Lung (tissue), 12 donors: Measurements from ENCODE around the gene FBXO7. TPM values are rescaled to one million over a fixed set of nuclear protein-coding genes. Genes with fewer than 3 reads are reported as not detected.

Source experiments
- ATAC-seq: fragments of 200-7000 bp; cut with Tn5 transposase; one replicate; pipeline ENCODE4 v1.9.1; 2020; ENCODE audit warnings: moderate number of reproducible peaks; ENCODE audit not compliant: insufficient read depth, low FRiP score
- DNase-seq, 3 donors: peaks; one replicate each; pipeline ENCODE4 v3.0.0-alpha.2; 2013 to 2017
- H3K27ac ChIP-seq, 2 donors: one replicate each; pipeline ENCODE4 v1.5.1; 2013; ENCODE audit warnings: mild to moderate bottlenecking in 2 of 2, moderate library complexity in 2 of 2, control low read depth in 1 of 2, inconsistent platforms in 1 of 2, low read depth in 1 of 2, low read length in 1 of 2
- H3K27me3 ChIP-seq, 3 donors: one replicate each; pipeline ENCODE4 v1.5.1; 2013; ENCODE audit warnings: low read length in 2 of 3; ENCODE audit not compliant: control insufficient read depth in 3 of 3, insufficient read depth in 3 of 3
- H3K36me3 ChIP-seq, 4 donors: one replicate each; pipeline ENCODE4 v1.5.1; 2013; ENCODE audit warnings: low read length in 4 of 4, mild to moderate bottlenecking in 1 of 4, moderate library complexity in 1 of 4; ENCODE audit not compliant: control insufficient read depth in 4 of 4, insufficient read depth in 4 of 4
- H3K4me1 ChIP-seq, 5 donors: one replicate each; pipeline ENCODE4 v1.5.1; 2013; ENCODE audit warnings: low read length in 5 of 5, mild to moderate bottlenecking in 2 of 5, moderate library complexity in 1 of 5; ENCODE audit not compliant: control insufficient read depth in 5 of 5, insufficient read depth in 5 of 5
- H3K4me3 ChIP-seq: one replicate; pipeline ENCODE4 v1.5.1; 2013; ENCODE audit warnings: mild to moderate bottlenecking, control low read depth, moderate library complexity
- H3K9ac ChIP-seq, 2 donors: one replicate each; pipeline ENCODE4 v1.5.1; 2013; ENCODE audit warnings: low read length in 2 of 2, control low read depth in 1 of 2; ENCODE audit not compliant: insufficient read depth in 1 of 2
- H3K9me3 ChIP-seq, 4 donors: one replicate each; pipeline ENCODE4 v1.5.1; 2013; ENCODE audit warnings: low read length in 3 of 4, mild to moderate bottlenecking in 1 of 4, moderate library complexity in 1 of 4; ENCODE audit not compliant: control insufficient read depth in 4 of 4, insufficient read depth in 3 of 4
- WGBS, 2 donors: extraction: QIAGEN DNeasy Blood & Tissue Kit; methylation state at CpG; one replicate each; pipeline ENCODE4 v1.1.7; 2013; 5-methylcytosine and 5-hydroxymethylcytosine counted together
- polyA plus RNA-seq, 2 donors: library from polyadenylated mRNA; stranded (reverse); fragments of 200-250 nt; gene quantifications; one replicate each; pipeline ENCODE4 v1.2.1, GENCODE V29; 2013
- total RNA-seq, 2 donors: library from RNA; depleted of rRNA in 1 of 2; stranded (reverse); fragments of >200 nt in 1 of 2; gene quantifications; one replicate each; pipeline ENCODE4 v1.2.1, GENCODE V29; 2014 to 2021
- TF ChIP-seq, protein P1 (sequence below): IDR thresholded peaks from 2 replicates; pipeline ENCODE4 v1.5.1; 2012; ENCODE audit warnings: mild to moderate bottlenecking; ENCODE audit errors: control extremely low read depth, extremely low read depth
- donor health status: control.
- donor health status: control.
- donor health status: Bipolar disorder and iron deficiency.
- donor health status: healthy.
- donor health status: DM: yes; HTN: yes; CAD: no.

The FBXO7 gene
- total and polyA plus RNA-seq, 4 donors, result 48.8 to 117 (median 72.1) TPM

GRCh38 chr22:32473388-32473952, 1.1 kb upstream of the FBXO7 start:
- Histone ChIP-seq H3K9me3 (no peaks in the 10 kb centered on the region), H3K36me3 (no peaks in the 10 kb centered on the region), H3K27me3 (peaks cover 0 to 3% (median 0%) of the 10 kb centered on the region in 3 donors), H3K4me1 (peaks cover 5 to 27% (median 12%) of the 10 kb centered on the region in 5 donors), H3K4me3 (no peak overlapping the region), H3K27ac (peak overlapping the region; percentile 1 to 100), H3K9ac (no peak overlapping the region)
- ATAC-seq, result no peak
- WGBS, 2 donors, result 33 to 52% methylated on average over 6 of the region's 6 CpGs
- TF ChIP-seq, protein P1, sequence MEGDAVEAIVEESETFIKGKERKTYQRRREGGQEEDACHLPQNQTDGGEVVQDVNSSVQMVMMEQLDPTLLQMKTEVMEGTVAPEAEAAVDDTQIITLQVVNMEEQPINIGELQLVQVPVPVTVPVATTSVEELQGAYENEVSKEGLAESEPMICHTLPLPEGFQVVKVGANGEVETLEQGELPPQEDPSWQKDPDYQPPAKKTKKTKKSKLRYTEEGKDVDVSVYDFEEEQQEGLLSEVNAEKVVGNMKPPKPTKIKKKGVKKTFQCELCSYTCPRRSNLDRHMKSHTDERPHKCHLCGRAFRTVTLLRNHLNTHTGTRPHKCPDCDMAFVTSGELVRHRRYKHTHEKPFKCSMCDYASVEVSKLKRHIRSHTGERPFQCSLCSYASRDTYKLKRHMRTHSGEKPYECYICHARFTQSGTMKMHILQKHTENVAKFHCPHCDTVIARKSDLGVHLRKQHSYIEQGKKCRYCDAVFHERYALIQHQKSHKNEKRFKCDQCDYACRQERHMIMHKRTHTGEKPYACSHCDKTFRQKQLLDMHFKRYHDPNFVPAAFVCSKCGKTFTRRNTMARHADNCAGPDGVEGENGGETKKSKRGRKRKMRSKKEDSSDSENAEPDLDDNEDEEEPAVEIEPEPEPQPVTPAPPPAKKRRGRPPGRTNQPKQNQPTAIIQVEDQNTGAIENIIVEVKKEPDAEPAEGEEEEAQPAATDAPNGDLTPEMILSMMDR, result peak; percentile 51
- peak; percentile 45 to 82 (median 76) for DNase-seq

- H3K36me3 ChIP-seq, result peaks cover 0 to 10% (median 4%) of the 10 kb centered on the region in 4 donors
- peak overlapping the region; percentile 98 for H3K4me3 ChIP-seq
- no peaks in the 10 kb centered on the region for H3K27me3 ChIP-seq
- ATAC-seq (peak; percentile 24), DNase-seq (peak; percentile 35 to 75 (median 68))
- peak overlapping the region; percentile 65 to 92 for H3K9ac ChIP-seq
- H3K27ac ChIP-seq, result peak overlapping the region; percentile 100
- TF ChIP-seq, protein P1, result no peak
- H3K4me1 ChIP-seq, result peaks cover 5 to 27% (median 12%) of the 10 kb centered on the region in 5 donors
- no peaks in the 10 kb centered on the region for H3K9me3 ChIP-seq
- WGBS, 2 donors, result 0 to 1% methylated on average over 17 of the region's 17 CpGs
These were observed 928 bp downstream of the FBXO7 start for GRCh38 chr22:32475468-32476010.

DNA sequence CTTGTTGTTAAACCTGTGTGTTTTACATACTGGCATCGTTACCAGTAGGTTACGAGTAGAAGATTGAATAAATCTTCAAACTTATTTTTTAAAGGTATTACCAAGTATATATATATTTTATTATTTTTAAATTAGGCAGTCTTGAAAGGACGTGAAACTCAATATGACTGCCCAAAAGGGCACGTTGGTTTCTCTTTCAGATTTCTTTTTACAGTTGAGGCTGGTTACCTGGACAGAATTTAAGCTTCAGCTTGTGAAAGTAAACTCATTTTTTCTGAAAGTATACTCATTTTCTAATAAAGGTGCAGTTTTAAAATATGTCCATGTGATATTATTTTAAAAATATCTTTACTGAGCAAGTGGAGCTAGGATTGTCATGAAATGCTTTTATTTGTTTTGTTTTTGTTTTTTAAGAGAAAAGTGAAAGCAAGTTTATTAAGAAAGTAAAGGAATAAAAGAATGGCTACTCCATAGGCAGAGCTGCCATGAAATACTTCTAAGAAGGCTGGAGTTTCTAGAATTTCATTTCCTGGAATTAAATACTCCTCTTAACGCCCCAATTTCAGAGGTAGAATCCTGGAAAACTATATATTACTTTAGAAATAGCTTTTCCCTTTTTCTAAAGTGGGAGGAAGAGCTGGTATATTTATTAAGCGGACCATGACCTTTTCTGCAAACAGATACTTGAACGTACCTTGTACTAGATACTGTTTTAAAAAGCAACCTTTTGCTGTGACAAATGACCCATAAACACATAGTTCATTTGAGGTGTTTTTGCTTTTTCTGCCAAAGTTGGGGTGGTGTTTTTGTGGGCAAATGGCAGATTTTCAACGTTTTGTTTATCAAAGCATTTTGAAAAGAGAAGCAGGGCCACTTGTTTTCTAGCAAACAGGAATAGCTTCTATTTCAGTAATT, 1.9 kb downstream of the FBXO7 start:
- TF ChIP-seq, protein P1, result no peak
- 17 to 26% methylated on average over 8 of the region's 8 CpGs for WGBS, 2 donors
- DNase-seq, result no peak
- peaks cover 0 to 11% (median 4%) of the 10 kb centered on the region in 4 donors for H3K36me3 ChIP-seq
- peak overlapping the region in 1 of 2 donors; percentile 92 for H3K9ac ChIP-seq
- no peaks in the 10 kb centered on the region for H3K27me3 ChIP-seq
- H3K4me1 ChIP-seq, result peaks cover 5 to 27% (median 12%) of the 10 kb centered on the region in 5 donors
- no peak overlapping the region for H3K4me3 ChIP-seq
- no peak overlapping the region for H3K27ac ChIP-seq
- no peaks in the 10 kb centered on the region for H3K9me3 ChIP-seq
- no peak for ATAC-seq
